IMR-90 (cell line): ENCODE data around the gene SUGCT.

ENCODE experiments used
- BHLHE40 ChIP-seq: fragments of 150-350 bp; IDR thresholded peaks from 2 replicates; pipeline ENCODE4 v1.6.1; 2016; ENCODE audit warnings: mild to moderate bottlenecking, low read depth, low read length
- CEBPB ChIP-seq: IDR thresholded peaks from 2 replicates; pipeline ENCODE4 v1.6.1; 2012; ENCODE audit warnings: low read depth, low read length, improper control_type of control experiment
- MAFK ChIP-seq: IDR thresholded peaks from 2 replicates; pipeline ENCODE4 v1.6.1; 2012; ENCODE audit warnings: low read depth, low read length, improper control_type of control experiment
- MAZ ChIP-seq: IDR thresholded peaks from 2 replicates; pipeline ENCODE4 v1.6.1; 2012; ENCODE audit warnings: low read depth, mild to moderate bottlenecking, low read length, improper control_type of control experiment, moderate library complexity, borderline replicate concordance
- MXI1 ChIP-seq: IDR thresholded peaks from 2 replicates; pipeline ENCODE4 v1.6.1; 2012; ENCODE audit warnings: low read depth, mild to moderate bottlenecking, low read length, moderate library complexity, borderline replicate concordance
- POLR2A ChIP-seq: IDR thresholded peaks from 2 replicates; pipeline ENCODE4 v1.6.1; 2012; ENCODE audit warnings: mild to moderate bottlenecking, low read depth, low read length
- RAD21 ChIP-seq: IDR thresholded peaks from 2 replicates; pipeline ENCODE4 v1.6.1; 2012; ENCODE audit warnings: low read length, improper control_type of control experiment
- RFX5 ChIP-seq: IDR thresholded peaks from 2 replicates; pipeline ENCODE4 v1.8.0; 2012; ENCODE audit warnings: low read depth, mild to moderate bottlenecking, low read length, moderate library complexity
- SMC3 ChIP-seq: fragments of 150-350 bp; IDR thresholded peaks from 2 replicates; pipeline ENCODE4 v1.6.1; 2016; ENCODE audit warnings: low read depth, mild to moderate bottlenecking, antibody characterized with exemption, low read length, moderate library complexity
- TF ChIP-seq, protein P1 (sequence below): conservative IDR thresholded peaks from 2 replicates; pipeline ENCODE4 v1.5.1; 2012; ENCODE audit warnings: mild to moderate bottlenecking, low read depth, low read length, improper control_type of control experiment
- TF ChIP-seq, protein P2 (sequence below): fragments of 150-350 bp; IDR thresholded peaks from 2 replicates; pipeline ENCODE4 v1.6.1; 2017; ENCODE audit warnings: mild to moderate bottlenecking, antibody characterized with exemption, low read length, low read depth
- TF ChIP-seq, protein P3 (sequence below): fragments of 150-350 bp; IDR thresholded peaks from 2 replicates; pipeline ENCODE4 v1.6.1; 2016; ENCODE audit warnings: low read depth, mild to moderate bottlenecking, low read length, moderate library complexity, borderline replicate concordance

DNA sequence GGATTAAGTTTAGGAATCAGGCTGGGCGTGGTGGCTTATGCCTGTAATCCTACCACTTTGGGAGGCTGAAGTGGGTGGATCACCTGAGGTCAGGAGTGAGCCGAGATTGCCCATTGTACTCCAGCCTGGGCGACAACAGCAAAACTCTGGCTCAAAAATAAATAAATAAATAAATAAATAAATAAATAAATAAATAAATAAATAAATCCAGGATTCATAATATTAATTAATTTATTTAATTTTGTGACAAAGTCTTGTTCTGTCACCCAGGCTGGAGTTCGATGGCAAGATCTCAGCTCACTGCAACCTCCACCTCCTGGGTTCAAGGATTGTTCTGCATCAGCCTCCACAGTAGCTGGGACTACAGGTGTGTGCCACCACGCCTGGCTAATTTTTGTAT lies 4.2 kb downstream of the SUGCT start:
- TF ChIP-seq, protein P1, sequence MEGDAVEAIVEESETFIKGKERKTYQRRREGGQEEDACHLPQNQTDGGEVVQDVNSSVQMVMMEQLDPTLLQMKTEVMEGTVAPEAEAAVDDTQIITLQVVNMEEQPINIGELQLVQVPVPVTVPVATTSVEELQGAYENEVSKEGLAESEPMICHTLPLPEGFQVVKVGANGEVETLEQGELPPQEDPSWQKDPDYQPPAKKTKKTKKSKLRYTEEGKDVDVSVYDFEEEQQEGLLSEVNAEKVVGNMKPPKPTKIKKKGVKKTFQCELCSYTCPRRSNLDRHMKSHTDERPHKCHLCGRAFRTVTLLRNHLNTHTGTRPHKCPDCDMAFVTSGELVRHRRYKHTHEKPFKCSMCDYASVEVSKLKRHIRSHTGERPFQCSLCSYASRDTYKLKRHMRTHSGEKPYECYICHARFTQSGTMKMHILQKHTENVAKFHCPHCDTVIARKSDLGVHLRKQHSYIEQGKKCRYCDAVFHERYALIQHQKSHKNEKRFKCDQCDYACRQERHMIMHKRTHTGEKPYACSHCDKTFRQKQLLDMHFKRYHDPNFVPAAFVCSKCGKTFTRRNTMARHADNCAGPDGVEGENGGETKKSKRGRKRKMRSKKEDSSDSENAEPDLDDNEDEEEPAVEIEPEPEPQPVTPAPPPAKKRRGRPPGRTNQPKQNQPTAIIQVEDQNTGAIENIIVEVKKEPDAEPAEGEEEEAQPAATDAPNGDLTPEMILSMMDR = no peak
- TF ChIP-seq MAZ (no peak), POLR2A (no peak), SMC3 (no peak), RAD21 (no peak), CEBPB (no peak), BHLHE40 (no peak), MXI1 (no peak), MAFK (no peak), RFX5 (no peak)
- TF ChIP-seq, protein P2, sequence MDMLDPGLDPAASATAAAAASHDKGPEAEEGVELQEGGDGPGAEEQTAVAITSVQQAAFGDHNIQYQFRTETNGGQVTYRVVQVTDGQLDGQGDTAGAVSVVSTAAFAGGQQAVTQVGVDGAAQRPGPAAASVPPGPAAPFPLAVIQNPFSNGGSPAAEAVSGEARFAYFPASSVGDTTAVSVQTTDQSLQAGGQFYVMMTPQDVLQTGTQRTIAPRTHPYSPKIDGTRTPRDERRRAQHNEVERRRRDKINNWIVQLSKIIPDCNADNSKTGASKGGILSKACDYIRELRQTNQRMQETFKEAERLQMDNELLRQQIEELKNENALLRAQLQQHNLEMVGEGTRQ = no peak
- TF ChIP-seq, protein P3, sequence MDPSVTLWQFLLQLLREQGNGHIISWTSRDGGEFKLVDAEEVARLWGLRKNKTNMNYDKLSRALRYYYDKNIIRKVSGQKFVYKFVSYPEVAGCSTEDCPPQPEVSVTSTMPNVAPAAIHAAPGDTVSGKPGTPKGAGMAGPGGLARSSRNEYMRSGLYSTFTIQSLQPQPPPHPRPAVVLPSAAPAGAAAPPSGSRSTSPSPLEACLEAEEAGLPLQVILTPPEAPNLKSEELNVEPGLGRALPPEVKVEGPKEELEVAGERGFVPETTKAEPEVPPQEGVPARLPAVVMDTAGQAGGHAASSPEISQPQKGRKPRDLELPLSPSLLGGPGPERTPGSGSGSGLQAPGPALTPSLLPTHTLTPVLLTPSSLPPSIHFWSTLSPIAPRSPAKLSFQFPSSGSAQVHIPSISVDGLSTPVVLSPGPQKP = no peak
